ENCODE data around the gene CTNNBL1. TPM values are rescaled to one million over a fixed set of nuclear protein-coding genes. Genes with fewer than 3 reads are reported as not detected.

Gene CTNNBL1
- total RNA-seq, 6 experiments from 2014 or later = 16.3 to 41.8 (median 28.8) TPM

- H3K4me3 ChIP-seq = no peak overlapping the region
- ATAC-seq = peak; percentile 74 to 86 (median 78)
- intact Hi-C loops (cut with DNase I) = no loop called here
- peaks cover 0 to 13% (median 1%) of the 10 kb centered on the region in 4 donors for H3K4me1 ChIP-seq
- TF ChIP-seq CTCF (IDR thresholded peaks at IDR 0.05) (no peak), POLR2A (IDR thresholded peaks at IDR 0.05) (no peak)
- WGBS (ENCODE audit: insufficient coverage, low coverage, low lambda C conversion rate, missing lambda C conversion rate) = 23% methylated on average over 2 of the region's 2 CpGs
- no peak for DNase-seq
- no peaks in the 10 kb centered on the region for H3K27me3 ChIP-seq
- H3K9me3 ChIP-seq = no peaks in the 10 kb centered on the region
- no peak overlapping the region for H3K27ac ChIP-seq
- peaks cover 0 to 37% (median 1%) of the 10 kb centered on the region in 4 donors for H3K36me3 ChIP-seq
Measured at GRCh38 chr20:37736132-37736531, 42.3 kb downstream of the CTNNBL1 start.

- no peak for ATAC-seq
- Histone ChIP-seq H3K27me3 (no peaks in the 10 kb centered on the region), H3K9me3 (no peaks in the 10 kb centered on the region), H3K27ac (no peak overlapping the region), H3K4me3 (no peak overlapping the region), H3K36me3 (peaks cover 0 to 33% (median 1%) of the 10 kb centered on the region in 4 donors), H3K4me1 (peaks cover 0 to 28% (median 3%) of the 10 kb centered on the region in 4 donors)
- TF ChIP-seq POLR2A (IDR thresholded peaks at IDR 0.05) (no peak), CTCF (IDR thresholded peaks at IDR 0.05) (no peak)
- no peak for DNase-seq
- 84% methylated on average over 5 of the region's 5 CpGs for WGBS (ENCODE audit: insufficient coverage, low coverage, low lambda C conversion rate, missing lambda C conversion rate)
- intact Hi-C loops (cut with DNase I) = no loop called here
Measured at GRCh38 chr20:37737826-37738420, 44.1 kb downstream of the CTNNBL1 start.

- no peak overlapping the region for H3K4me3 ChIP-seq
- H3K27me3 ChIP-seq = no peaks in the 10 kb centered on the region
- no peak for TF ChIP-seq POLR2A (IDR thresholded peaks at IDR 0.05)
- TF ChIP-seq CTCF (IDR thresholded peaks at IDR 0.05) = no peak
- ATAC-seq = peak; percentile 22 to 70 (median 32)
- WGBS (ENCODE audit: insufficient coverage, low coverage, low lambda C conversion rate, missing lambda C conversion rate) = 65% methylated on average over 3 of the region's 3 CpGs
- H3K27ac ChIP-seq = peak overlapping the region in 2 of 3 donors; percentile 10 to 32
- intact Hi-C loops (cut with DNase I) = no loop called here
- no peak for DNase-seq
- H3K4me1 ChIP-seq = peaks cover 0 to 21% (median 3%) of the 10 kb centered on the region in 4 donors
- no peaks in the 10 kb centered on the region for H3K9me3 ChIP-seq
- peaks cover 0 to 29% (median 1%) of the 10 kb centered on the region in 4 donors for H3K36me3 ChIP-seq
Measured at GRCh38 chr20:37741055-37741454, 47.2 kb downstream of the CTNNBL1 start.

- ATAC-seq (peak; percentile 97 to 98 (median 98)), DNase-seq (no peak)
- TF ChIP-seq CTCF (IDR thresholded peaks at IDR 0.05) = no peak
- TF ChIP-seq POLR2A (IDR thresholded peaks at IDR 0.05) = no peak
- Histone ChIP-seq H3K27ac (peak overlapping the region in 2 of 3 donors; percentile 10 to 32), H3K36me3 (peaks cover 0 to 31% (median 2%) of the 10 kb centered on the region in 4 donors), H3K27me3 (no peaks in the 10 kb centered on the region), H3K4me3 (no peak overlapping the region), H3K9me3 (no peaks in the 10 kb centered on the region), H3K4me1 (peaks cover 0 to 16% (median 3%) of the 10 kb centered on the region in 4 donors)
- WGBS (ENCODE audit: insufficient coverage, low coverage, low lambda C conversion rate, missing lambda C conversion rate) = 23% methylated on average over 1 of the region's 1 CpG
- intact Hi-C loops (cut with DNase I) = no loop called here
Measured at GRCh38 chr20:37741570-37741969, 47.7 kb downstream of the CTNNBL1 start.
